DOHH2 (cell line): ENCODE data around the gene CCDC190.

Experiments
- EZH2phosphoT487 ChIP-seq: fragments of 200-600 bp; sonication (generic); IDR thresholded peaks from 2 replicates; pipeline ENCODE4 v1.6.1; 2017; ENCODE audit warnings: borderline replicate concordance, mild to moderate bottlenecking, antibody characterized with exemption, low read length, moderate library complexity, mixed read lengths
- TF ChIP-seq, protein P1 (sequence below): fragments of 200-600 bp; sonication (generic); IDR thresholded peaks from one replicate; pipeline ENCODE4 v1.5.1; 2014; ENCODE audit warnings: antibody characterized with exemption, mild to moderate bottlenecking, low read depth, low read length; ENCODE audit not compliant: poor library complexity, severe bottlenecking

- TF ChIP-seq, protein P1, sequence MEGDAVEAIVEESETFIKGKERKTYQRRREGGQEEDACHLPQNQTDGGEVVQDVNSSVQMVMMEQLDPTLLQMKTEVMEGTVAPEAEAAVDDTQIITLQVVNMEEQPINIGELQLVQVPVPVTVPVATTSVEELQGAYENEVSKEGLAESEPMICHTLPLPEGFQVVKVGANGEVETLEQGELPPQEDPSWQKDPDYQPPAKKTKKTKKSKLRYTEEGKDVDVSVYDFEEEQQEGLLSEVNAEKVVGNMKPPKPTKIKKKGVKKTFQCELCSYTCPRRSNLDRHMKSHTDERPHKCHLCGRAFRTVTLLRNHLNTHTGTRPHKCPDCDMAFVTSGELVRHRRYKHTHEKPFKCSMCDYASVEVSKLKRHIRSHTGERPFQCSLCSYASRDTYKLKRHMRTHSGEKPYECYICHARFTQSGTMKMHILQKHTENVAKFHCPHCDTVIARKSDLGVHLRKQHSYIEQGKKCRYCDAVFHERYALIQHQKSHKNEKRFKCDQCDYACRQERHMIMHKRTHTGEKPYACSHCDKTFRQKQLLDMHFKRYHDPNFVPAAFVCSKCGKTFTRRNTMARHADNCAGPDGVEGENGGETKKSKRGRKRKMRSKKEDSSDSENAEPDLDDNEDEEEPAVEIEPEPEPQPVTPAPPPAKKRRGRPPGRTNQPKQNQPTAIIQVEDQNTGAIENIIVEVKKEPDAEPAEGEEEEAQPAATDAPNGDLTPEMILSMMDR = no peak
- no peak for TF ChIP-seq EZH2phosphoT487
Observed at GRCh38 chr1:162861101-162861500, at the start of gene CCDC190.
